GM12878 (cell line): ENCODE measurements around the gene FANCM. TPM values are rescaled to one million over a fixed set of nuclear protein-coding genes. Genes with fewer than 3 reads are reported as not detected.

Experiments used
- ATAC-seq: fragments of 200-7000 bp; cut with Tn5 transposase; 3 replicates; pipeline ENCODE4 v1.9.1; 2020; ENCODE audit warnings: mild to moderate bottlenecking, moderate library complexity
- BruUV-seq: library from RNA; stranded (reverse); fragments of 400-500 nt; replicated peaks from 2 replicates; lab custom pipeline; 2021; lab: Mats Ljungman, UMichigan
- CTCF ChIA-PET: fragments of 300-600 bp; sonication (Branson Sonifier 250); formaldehyde crosslinking; extraction: SDS; loops from one replicate; lab custom pipeline; 2021; ENCODE audit warnings: inconsistent platforms; lab: Yijun Ruan, JAX
- POLR2A ChIA-PET: fragments of 350-600 bp; formaldehyde crosslinking; extraction: SDS; loops from one replicate; lab custom pipeline; 2021; ENCODE audit warnings: inconsistent platforms; lab: Charles Lee
- RAD21 ChIA-PET: fragments of 300-600 bp; sonication (Branson Sonifier 250); formaldehyde crosslinking; loops from one replicate; lab custom pipeline; 2023; ENCODE audit warnings: antibody characterized with exemption; ENCODE audit not compliant: unreplicated experiment; lab: Charles Lee
- SMC1A ChIA-PET: fragments of 300-600 bp; sonication (Branson Sonifier 250); formaldehyde crosslinking; loops from one replicate; lab custom pipeline; 2023; ENCODE audit not compliant: unreplicated experiment, uncharacterized antibody; lab: Charles Lee
- DNase-seq: peaks from one replicate; pipeline ENCODE4 v3.0.0-alpha.2; 2011; ENCODE audit warnings: low read depth, low spot score
- FAIRE-seq: peaks from 3 replicates; lab custom pipeline; 2011; peaks lifted over from hg19 to GRCh38; lab: Jason Lieb, UNC
- H2AFZ ChIP-seq: 2 replicates; pipeline ENCODE4 v1.6.0; 2011; ENCODE audit warnings: low read depth, low read length, control low read depth; ENCODE audit not compliant: control insufficient read depth
- H3K27ac ChIP-seq: 2 replicates; pipeline ENCODE4 v1.5.1; 2011; ENCODE audit warnings: control low read depth; ENCODE audit not compliant: control insufficient read depth, insufficient read depth
- H3K27me3 ChIP-seq, 2 experiments: replicated peaks in 1 of 2; 2 replicates each; pipeline versions ENCODE4 v1.6.0 to v1.6.1; 2011; ENCODE audit warnings: low read length in 1 of 2; ENCODE audit not compliant: control insufficient read depth in 2 of 2, insufficient read depth in 2 of 2
- H3K36me3 ChIP-seq, 2 experiments: 2 replicates each; pipeline ENCODE4 v1.5.1; 2011; ENCODE audit warnings: low read length in 1 of 2; ENCODE audit not compliant: control insufficient read depth in 2 of 2, insufficient read depth in 2 of 2
- H3K4me1 ChIP-seq: 2 replicates; pipeline ENCODE4 v1.6.1; 2011; ENCODE audit warnings: mild to moderate bottlenecking, low read length, moderate library complexity, mixed read lengths; ENCODE audit not compliant: control insufficient read depth, insufficient read depth
- H3K4me2 ChIP-seq: 2 replicates; pipeline ENCODE4 v1.6.0; 2011; ENCODE audit warnings: control low read depth; ENCODE audit not compliant: control insufficient read depth, insufficient read depth
- H3K4me3 ChIP-seq: fragments of 200-600 bp; sonication (generic); 2 replicates; pipeline ENCODE4 v1.5.1; 2016
- H3K79me2 ChIP-seq: 2 replicates; pipeline ENCODE4 v1.6.0; 2011; ENCODE audit warnings: low read length; ENCODE audit not compliant: control insufficient read depth, insufficient read depth
- H3K9ac ChIP-seq: 2 replicates; pipeline ENCODE4 v1.8.0; 2011; ENCODE audit warnings: low read length, control low read depth, mixed read lengths; ENCODE audit not compliant: control insufficient read depth, insufficient read depth
- H3K9me3 ChIP-seq: replicated peaks from 3 replicates; pipeline ENCODE4 v1.5.1; 2011; ENCODE audit warnings: mild to moderate bottlenecking, low read length; ENCODE audit not compliant: control insufficient read depth, insufficient read depth
- H4K20me1 ChIP-seq: 2 replicates; pipeline ENCODE4 v1.6.0; 2011; ENCODE audit not compliant: control insufficient read depth, insufficient read depth
- ATF7 ChIP-seq: fragments of 450-650 bp; IDR thresholded peaks from 2 replicates; pipeline ENCODE4 v1.6.1; 2016; ENCODE audit warnings: low read depth, mild to moderate bottlenecking
- BCL11A ChIP-seq: IDR thresholded peaks from 2 replicates; pipeline ENCODE4 v1.6.1; 2011; ENCODE audit warnings: low read depth, low read length
- BHLHE40 ChIP-seq, 2 experiments: fragments of 450-650 bp in 1 of 2; IDR thresholded peaks; 2 replicates each; pipeline ENCODE4 v1.6.1; 2011 to 2017; ENCODE audit warnings: low read depth in 2 of 2, borderline replicate concordance in 1 of 2, improper control_type of control experiment in 1 of 2, low read length in 1 of 2, mild to moderate bottlenecking in 1 of 2
- EP300 ChIP-seq, 2 experiments: fragments of 150-350 bp in 1 of 2; IDR thresholded peaks; 2 replicates each; pipeline ENCODE4 v1.6.1; 2011 to 2012; ENCODE audit warnings: low read depth in 2 of 2, low read length in 2 of 2, borderline replicate concordance in 1 of 2, improper control_type of control experiment in 1 of 2, inconsistent platforms in 1 of 2; ENCODE audit not compliant: control insufficient read depth in 1 of 2
- FOXM1 ChIP-seq: IDR thresholded peaks from 2 replicates; pipeline ENCODE4 v1.6.1; 2012; ENCODE audit warnings: low read depth, mild to moderate bottlenecking, inconsistent platforms, low read length, moderate library complexity
- GABPA ChIP-seq: IDR thresholded peaks from 2 replicates; pipeline ENCODE4 v1.6.1; 2014; ENCODE audit warnings: antibody characterized with exemption, low read depth, mild to moderate bottlenecking, inconsistent platforms
- GATAD2B ChIP-seq: fragments of 450-650 bp; conservative IDR thresholded peaks from 2 replicates; pipeline ENCODE4 v1.6.1; 2017; ENCODE audit warnings: low read depth, mild to moderate bottlenecking, moderate library complexity
- JUNB ChIP-seq: IDR thresholded peaks from 2 replicates; pipeline ENCODE4 v1.6.1; 2016; ENCODE audit warnings: antibody characterized with exemption, mild to moderate bottlenecking
- MEF2B ChIP-seq: fragments of 450-650 bp; IDR thresholded peaks from 2 replicates; pipeline ENCODE4 v1.6.1; 2018; ENCODE audit warnings: mild to moderate bottlenecking, moderate library complexity; ENCODE audit not compliant: partially characterized antibody, poor library complexity, severe bottlenecking
- MTA2 ChIP-seq: fragments of 450-650 bp; IDR thresholded peaks from 2 replicates; pipeline ENCODE4 v1.6.1; 2016; ENCODE audit warnings: low read depth, mild to moderate bottlenecking, moderate library complexity
- NBN ChIP-seq: fragments of 450-650 bp; IDR thresholded peaks from 2 replicates; pipeline ENCODE4 v1.6.1; 2016
- NFIC ChIP-seq: IDR thresholded peaks from 2 replicates; pipeline ENCODE4 v1.6.1; 2012; ENCODE audit warnings: low read depth, mild to moderate bottlenecking, inconsistent platforms, low read length, moderate library complexity
- RUNX3 ChIP-seq: IDR thresholded peaks from 2 replicates; pipeline ENCODE4 v1.6.1; 2012; ENCODE audit warnings: low read length, inconsistent platforms
- SUPT20H ChIP-seq: IDR thresholded peaks from 2 replicates; pipeline ENCODE4 v1.6.1; 2011; ENCODE audit warnings: low read depth, mild to moderate bottlenecking, low read length, moderate library complexity, borderline replicate concordance; ENCODE audit not compliant: control insufficient read depth
- TCF12 ChIP-seq: IDR thresholded peaks from 2 replicates; pipeline ENCODE4 v1.6.1; 2011; ENCODE audit warnings: low read depth, mild to moderate bottlenecking, low read length
- YY1 ChIP-seq: IDR thresholded peaks from 2 replicates; pipeline ENCODE4 v1.6.1; 2011; ENCODE audit warnings: low read depth, mild to moderate bottlenecking, low read length
- ZNF384 ChIP-seq: IDR thresholded peaks from 2 replicates; pipeline ENCODE4 v1.6.1; 2012; ENCODE audit warnings: low read depth, mild to moderate bottlenecking, low read length, improper control_type of control experiment, borderline replicate concordance
- WGBS: methylation state at CpG from one replicate; pipeline ENCODE4 v1.1.6; 2016; ENCODE audit warnings: low lambda C conversion rate; ENCODE audit not compliant: insufficient replicate concordance, insufficient coverage; ENCODE audit errors: missing lambda C conversion rate; 5-methylcytosine and 5-hydroxymethylcytosine counted together
- in situ Hi-C: fragments of 300-500 bp; cut with MboI; formaldehyde crosslinking; loops from 9 replicates; pipeline ENCODE4 v1.14.3; 2018; ENCODE audit warnings: mixed read lengths
- intact Hi-C: fragments of 100-400 bp; cut with micrococcal nuclease; formaldehyde crosslinking; loops from one replicate; pipeline ENCODE4 v1.14.2; 2022; ENCODE audit not compliant: unreplicated experiment
- polyA plus RNA-seq, 11 experiments: library from polyadenylated mRNA; depleted of rRNA in 4 of 11; unstranded in 6 of 11; stranded (reverse) in 5 of 11; fragments of >200 nt; fragmentation: Nextera tagmentation in 4 of 11; fragmentation: Illumina TruSeq in 1 of 11; extraction: Ambion mirVana in 4 of 11; extraction: Trizol in 1 of 11; gene quantifications; 1 replicate in 1 of 11; 2 replicates in 10 of 11; pipeline versions ENCODE4 v1.2.1 to v1.2.3, GENCODE V29; 2011 to 2016; ENCODE audit warnings: inconsistent platforms in 2 of 11, missing spikeins in 2 of 11, low read depth in 1 of 11
- total RNA-seq, 4 experiments: library from RNA; depleted of rRNA in 3 of 4; stranded (reverse); fragments of >200 nt in 3 of 4; fragmentation: Illumina TruSeq in 1 of 4; extraction: Trizol in 1 of 4; gene quantifications; 2 replicates each; pipeline versions ENCODE4 v1.2.1 to v1.2.3, GENCODE V29; 2013 to 2021
- TF ChIP-seq, protein P1 (sequence below): IDR thresholded peaks from 2 replicates; pipeline ENCODE4 v1.6.1; 2011; ENCODE audit warnings: mild to moderate bottlenecking, low read depth, low read length, moderate library complexity; ENCODE audit not compliant: insufficient replicate concordance
- TF ChIP-seq, protein P2 (sequence below): fragments of 450-650 bp; IDR thresholded peaks from 2 replicates; pipeline ENCODE4 v1.6.1; 2016; ENCODE audit warnings: mild to moderate bottlenecking
- TF ChIP-seq, protein P3 (sequence below): fragments of 450-650 bp; IDR thresholded peaks from 2 replicates; pipeline ENCODE4 v1.6.1; 2017; ENCODE audit warnings: mild to moderate bottlenecking, low read depth, inconsistent platforms; ENCODE audit not compliant: poor library complexity, severe bottlenecking

FANCM gene
- total and polyA plus RNA-seq, 10 of the 15 experiments (the other 5 are each of a cell fraction or from before 2014, with no cell fraction given) = 6.4 to 17.6 (median 10.6) TPM

DNA sequence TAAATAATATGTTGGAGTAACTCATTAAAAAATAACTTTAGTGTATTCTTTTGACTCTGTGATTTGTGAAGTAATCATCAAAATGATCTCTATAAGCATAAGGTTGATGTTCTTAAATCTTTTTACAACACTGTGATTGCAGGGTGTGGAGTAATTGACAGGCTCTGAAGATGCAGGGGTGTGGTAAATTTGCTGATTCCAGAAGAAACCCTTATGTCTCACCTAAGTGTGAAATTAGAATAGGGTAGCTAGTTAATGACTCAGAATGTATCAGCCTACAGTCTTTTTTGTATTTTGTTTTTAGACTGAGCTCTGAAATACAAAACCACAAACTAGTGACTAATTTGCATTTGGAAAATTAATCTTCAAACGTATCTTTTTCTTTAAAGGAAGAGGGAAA is 45.9 kb upstream of the FANCM start:
- peak overlapping the region; percentile 44 for H3K4me3 ChIP-seq
- POLR2A ChIA-PET = interaction anchor here (0.5 to 2.7 kb wide), 8 partner anchors 10 to 128 kb away, joined by 3 to 13 read pairs (median 4); partner anchors contain the start of genes FKBP3, KLHL28 and TOGARAM1
- CTCF ChIA-PET = interaction anchor here (0.7 to 1.3 kb wide), 2 partner anchors 49 to 163 kb away, joined by 3 to 4 read pairs; partner anchors contain the start of gene MIS18BP1
- H3K9me3 ChIP-seq = peaks cover 2% of the 10 kb centered on the region; the same call in 2 of the 3 replicates
- peak; percentile 71 for ATAC-seq
- SMC1A ChIA-PET = interaction anchor here (0.6 to 1.7 kb wide), 7 partner anchors 9 to 128 kb away, joined by 3 to 5 read pairs (median 4); partner anchors contain the start of genes FANCM, KLHL28 and TOGARAM1
- H3K27me3 ChIP-seq = no peaks in the 10 kb centered on the region
- no peak overlapping the region for H3K9ac ChIP-seq
- no peak for FAIRE-seq
- BruUV-seq = no TSS peak
- DNase-seq = no peak
- peaks cover 92% of the 10 kb centered on the region for H3K79me2 ChIP-seq
- peaks cover 16% of the 10 kb centered on the region for H3K4me1 ChIP-seq
- peak overlapping the region; percentile 19 for H3K4me2 ChIP-seq
- TF ChIP-seq YY1 = no peak
- no peak for TF ChIP-seq TCF12
- TF ChIP-seq RUNX3 = peak; percentile 77
- no peak for TF ChIP-seq SUPT20H
- no peak for TF ChIP-seq MEF2B
- TF ChIP-seq NBN = no peak
- no peak for TF ChIP-seq GATAD2B
- peak; percentile 38; the same call in 1 of the 2 replicates for TF ChIP-seq ATF7
- peak; percentile 62; the same call in 1 of the 2 replicates for TF ChIP-seq NFIC
- TF ChIP-seq MTA2 = peak; percentile 65
- no peak for TF ChIP-seq ZNF384
- TF ChIP-seq, protein P1, sequence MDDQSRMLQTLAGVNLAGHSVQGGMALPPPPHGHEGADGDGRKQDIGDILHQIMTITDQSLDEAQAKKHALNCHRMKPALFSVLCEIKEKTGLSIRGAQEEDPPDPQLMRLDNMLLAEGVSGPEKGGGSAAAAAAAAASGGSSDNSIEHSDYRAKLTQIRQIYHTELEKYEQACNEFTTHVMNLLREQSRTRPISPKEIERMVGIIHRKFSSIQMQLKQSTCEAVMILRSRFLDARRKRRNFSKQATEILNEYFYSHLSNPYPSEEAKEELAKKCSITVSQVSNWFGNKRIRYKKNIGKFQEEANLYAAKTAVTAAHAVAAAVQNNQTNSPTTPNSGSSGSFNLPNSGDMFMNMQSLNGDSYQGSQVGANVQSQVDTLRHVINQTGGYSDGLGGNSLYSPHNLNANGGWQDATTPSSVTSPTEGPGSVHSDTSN = peak; percentile 29
- TF ChIP-seq GABPA = no peak
- peak; percentile 79 for TF ChIP-seq JUNB
- peak; percentile 16 to 24; a peak in 1 of 4 replicates for TF ChIP-seq EP300 (IDR thresholded peaks at IDR 0.05; ENCODE audit: borderline replicate concordance in 1 of 2, control insufficient read depth in 1 of 2, low read depth in 2 of 2, low read length in 2 of 2)
- peak; percentile 38; the same call in 1 of the 2 replicates for TF ChIP-seq BCL11A
- TF ChIP-seq, protein P2, sequence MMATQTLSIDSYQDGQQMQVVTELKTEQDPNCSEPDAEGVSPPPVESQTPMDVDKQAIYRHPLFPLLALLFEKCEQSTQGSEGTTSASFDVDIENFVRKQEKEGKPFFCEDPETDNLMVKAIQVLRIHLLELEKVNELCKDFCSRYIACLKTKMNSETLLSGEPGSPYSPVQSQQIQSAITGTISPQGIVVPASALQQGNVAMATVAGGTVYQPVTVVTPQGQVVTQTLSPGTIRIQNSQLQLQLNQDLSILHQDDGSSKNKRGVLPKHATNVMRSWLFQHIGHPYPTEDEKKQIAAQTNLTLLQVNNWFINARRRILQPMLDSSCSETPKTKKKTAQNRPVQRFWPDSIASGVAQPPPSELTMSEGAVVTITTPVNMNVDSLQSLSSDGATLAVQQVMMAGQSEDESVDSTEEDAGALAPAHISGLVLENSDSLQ = peak; percentile 91
- TF ChIP-seq FOXM1 = 0 out of 2 replicates have a peak, but pooled peaks have one; percentile 31
- TF ChIP-seq BHLHE40 (IDR thresholded peaks at IDR 0.05; ENCODE audit: borderline replicate concordance in 1 of 2, low read depth in 2 of 2, low read length in 1 of 2) = 0 out of 4 replicates have a peak, but pooled peaks of 1 of the 2 experiments have one; percentile 14
- TF ChIP-seq, protein P3, sequence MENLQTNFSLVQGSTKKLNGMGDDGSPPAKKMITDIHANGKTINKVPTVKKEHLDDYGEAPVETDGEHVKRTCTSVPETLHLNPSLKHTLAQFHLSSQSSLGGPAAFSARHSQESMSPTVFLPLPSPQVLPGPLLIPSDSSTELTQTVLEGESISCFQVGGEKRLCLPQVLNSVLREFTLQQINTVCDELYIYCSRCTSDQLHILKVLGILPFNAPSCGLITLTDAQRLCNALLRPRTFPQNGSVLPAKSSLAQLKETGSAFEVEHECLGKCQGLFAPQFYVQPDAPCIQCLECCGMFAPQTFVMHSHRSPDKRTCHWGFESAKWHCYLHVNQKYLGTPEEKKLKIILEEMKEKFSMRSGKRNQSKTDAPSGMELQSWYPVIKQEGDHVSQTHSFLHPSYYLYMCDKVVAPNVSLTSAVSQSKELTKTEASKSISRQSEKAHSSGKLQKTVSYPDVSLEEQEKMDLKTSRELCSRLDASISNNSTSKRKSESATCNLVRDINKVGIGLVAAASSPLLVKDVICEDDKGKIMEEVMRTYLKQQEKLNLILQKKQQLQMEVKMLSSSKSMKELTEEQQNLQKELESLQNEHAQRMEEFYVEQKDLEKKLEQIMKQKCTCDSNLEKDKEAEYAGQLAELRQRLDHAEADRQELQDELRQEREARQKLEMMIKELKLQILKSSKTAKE = peak; percentile 20
- 0% methylated on average over 1 of the region's 1 CpG for WGBS
- in situ Hi-C loops (no loop called here), intact Hi-C loops (loop anchor here (5.0 kb wide), 1 partner anchor 193 kb away; a partner anchor contains a TSS)
- peak overlapping the region; percentile 3; the same call in 1 of the 2 replicates for H3K27ac ChIP-seq
- RAD21 ChIA-PET = interaction anchor here (0.7 kb wide), 2 partner anchors 9 to 68 kb away, joined by 3 read pairs; no protein-coding TSS in a partner anchor
- H3K36me3 ChIP-seq = peaks cover 0 to 2% of the 10 kb centered on the region in 2 experiments; a peak in 1 of 4 replicates
- no peak overlapping the region for H2AFZ ChIP-seq
- no peaks in the 10 kb centered on the region for H4K20me1 ChIP-seq
